ENCODE data around the gene RGSL1.

The RGSL1 gene

GRCh38 chr1:182608236-182608635 is 158.3 kb downstream of the RGSL1 start:
- in situ Hi-C loops (cut with MboI; ENCODE audit: low sequenced_read_pairs): no loop called here

- in situ Hi-C loops (cut with MboI; ENCODE audit: low sequenced_read_pairs): no loop called here
Measured at GRCh38 chr1:182608845-182609610, 159.1 kb downstream of the RGSL1 start.

Data from HL-60/S4 treated with retinoic acid at 250 ng/mL for 4 days and 3 days (cell line).